Right lobe of liver (tissue), 6 donors: ENCODE data around the gene SLC8A1. TPM values are rescaled to one million over a fixed set of nuclear protein-coding genes. Genes with fewer than 3 reads are reported as not detected.

ENCODE experiments used
- ATAC-seq, 4 donors: fragments of 200-7000 bp; cut with Tn5 transposase; one replicate each; pipeline ENCODE4 v1.9.1; 2020; ENCODE audit warnings: mild to moderate bottlenecking in 4 of 4, moderate library complexity in 4 of 4
- DNase-seq, 3 donors: peaks; one replicate each; pipeline ENCODE4 v3.0.0-alpha.2; 2020
- H3K27ac ChIP-seq, 3 donors: fragments of 200-600 bp; one replicate each; pipeline ENCODE4 v1.8.0; 2022
- H3K27me3 ChIP-seq, 2 donors: fragments of 200-600 bp; one replicate each; pipeline ENCODE4 v1.8.0; 2022
- H3K36me3 ChIP-seq, 4 donors: fragments of 200-600 bp; sonication (generic) in 1 of 4; one replicate each; pipeline versions ENCODE4 v1.5.1 to v1.8.0; 2017 to 2022; ENCODE audit warnings: control low read depth in 1 of 4
- H3K4me1 ChIP-seq, 4 donors: fragments of 200-600 bp; sonication (generic) in 1 of 4; one replicate each; pipeline versions ENCODE4 v1.5.1 to v1.8.0; 2017 to 2022; ENCODE audit warnings: control low read depth in 1 of 4
- H3K4me3 ChIP-seq, 3 donors: fragments of 200-600 bp; one replicate each; pipeline ENCODE4 v1.8.0; 2022
- H3K9me3 ChIP-seq, 4 donors: fragments of 200-600 bp; sonication (generic) in 1 of 4; one replicate each; pipeline versions ENCODE4 v1.5.1 to v1.8.0; 2017 to 2022; ENCODE audit warnings: control low read depth in 1 of 4
- POLR2A ChIP-seq: fragments of 450-650 bp; IDR thresholded peaks from one replicate; pipeline ENCODE4 v1.6.1; 2017; ENCODE audit warnings: antibody characterized with exemption, mild to moderate bottlenecking
- WGBS: methylation state at CpG from one replicate; pipeline ENCODE4 v1.1.6; 2018; ENCODE audit warnings: low coverage, low lambda C conversion rate; ENCODE audit not compliant: insufficient coverage; ENCODE audit errors: missing lambda C conversion rate; 5-methylcytosine and 5-hydroxymethylcytosine counted together
- intact Hi-C, 2 donors: fragments of 100-400 bp; cut with DNase I; formaldehyde crosslinking; loops; one replicate each; pipeline versions ENCODE4 v1.11.2 to v1.14.1; 2022
- total RNA-seq, 6 experiments: library from RNA; depleted of rRNA in 2 of 6; stranded (reverse); fragments of >200 nt in 2 of 6; fragmentation: NEBNext Ultra II Directional in 3 of 6; extraction: Animal tissue kit (Norgen Biotek cat#: 25700) in 3 of 6; gene quantifications; one replicate each; pipeline versions ENCODE4 v1.1.0 to v1.2.4, GENCODE V29; 2016 to 2023
- TF ChIP-seq, protein P1 (sequence below), 4 donors: fragments of 200-600 bp in 3 of 4; fragments of 450-650 bp in 1 of 4; IDR thresholded peaks; one replicate each; pipeline versions ENCODE4 v1.5.1 to v1.8.0; 2016 to 2022; ENCODE audit warnings: antibody characterized with exemption in 4 of 4, mild to moderate bottlenecking in 2 of 4
- donor health status: DM: no; HTN: yes; CAD: no.
- donor health status: DM: no; HTN: no; CAD: no.
- donor health status: DM: no; HTN: no; CAD: no.
- donor health status: DM: no; HTN: yes; CAD: no.
- donor health status: DM: no; HTN: yes; CAD: no.

SLC8A1 gene
- total RNA-seq, 6 experiments from 2014 or later, result 3.3 to 12.1 (median 4.9) TPM

GRCh38 chr2:40406485-40407289 lies 45.2 kb downstream of the SLC8A1 start:
- ATAC-seq (no peak), DNase-seq (no peak)
- Histone ChIP-seq H3K4me1 (no peaks in the 10 kb centered on the region), H3K27ac (no peak overlapping the region), H3K4me3 (no peak overlapping the region), H3K9me3 (no peaks in the 10 kb centered on the region), H3K36me3 (no peaks in the 10 kb centered on the region), H3K27me3 (no peaks in the 10 kb centered on the region)
- WGBS, result 58% methylated on average over 6 of the region's 8 CpGs
- intact Hi-C loops, result no loop called here
- TF ChIP-seq, protein P1, sequence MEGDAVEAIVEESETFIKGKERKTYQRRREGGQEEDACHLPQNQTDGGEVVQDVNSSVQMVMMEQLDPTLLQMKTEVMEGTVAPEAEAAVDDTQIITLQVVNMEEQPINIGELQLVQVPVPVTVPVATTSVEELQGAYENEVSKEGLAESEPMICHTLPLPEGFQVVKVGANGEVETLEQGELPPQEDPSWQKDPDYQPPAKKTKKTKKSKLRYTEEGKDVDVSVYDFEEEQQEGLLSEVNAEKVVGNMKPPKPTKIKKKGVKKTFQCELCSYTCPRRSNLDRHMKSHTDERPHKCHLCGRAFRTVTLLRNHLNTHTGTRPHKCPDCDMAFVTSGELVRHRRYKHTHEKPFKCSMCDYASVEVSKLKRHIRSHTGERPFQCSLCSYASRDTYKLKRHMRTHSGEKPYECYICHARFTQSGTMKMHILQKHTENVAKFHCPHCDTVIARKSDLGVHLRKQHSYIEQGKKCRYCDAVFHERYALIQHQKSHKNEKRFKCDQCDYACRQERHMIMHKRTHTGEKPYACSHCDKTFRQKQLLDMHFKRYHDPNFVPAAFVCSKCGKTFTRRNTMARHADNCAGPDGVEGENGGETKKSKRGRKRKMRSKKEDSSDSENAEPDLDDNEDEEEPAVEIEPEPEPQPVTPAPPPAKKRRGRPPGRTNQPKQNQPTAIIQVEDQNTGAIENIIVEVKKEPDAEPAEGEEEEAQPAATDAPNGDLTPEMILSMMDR (IDR thresholded peaks at IDR 0.05), result no peak
- TF ChIP-seq POLR2A, result no peak

DNA sequence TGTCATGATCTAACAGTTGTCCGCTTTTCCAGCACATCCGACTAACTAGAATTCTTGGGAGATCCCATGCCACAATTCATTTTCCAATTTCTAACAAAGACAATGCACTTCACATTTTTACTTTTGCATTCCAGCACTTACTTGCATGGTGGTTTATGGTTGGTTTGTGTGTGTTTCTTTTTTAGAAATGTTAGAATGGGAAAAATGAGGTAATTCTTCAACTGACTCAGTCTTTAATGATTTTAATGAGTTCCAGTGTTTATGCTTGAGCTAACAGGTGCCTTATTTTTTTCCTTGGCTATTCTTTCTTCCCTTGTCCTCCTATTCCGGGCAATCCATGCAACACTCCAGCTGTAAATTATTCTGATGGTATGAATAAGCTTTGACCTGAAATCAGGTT lies 46.4 kb downstream of the SLC8A1 start:
- no peak overlapping the region for H3K27ac ChIP-seq
- intact Hi-C loops, result no loop called here
- H3K4me1 ChIP-seq, result no peaks in the 10 kb centered on the region
- H3K4me3 ChIP-seq, result no peak overlapping the region
- 73% methylated on average over 3 of the region's 3 CpGs for WGBS
- no peaks in the 10 kb centered on the region for H3K36me3 ChIP-seq
- DNase-seq (no peak), ATAC-seq (no peak)
- no peaks in the 10 kb centered on the region for H3K27me3 ChIP-seq
- no peaks in the 10 kb centered on the region for H3K9me3 ChIP-seq
- no peak for TF ChIP-seq POLR2A
- TF ChIP-seq, protein P1 (IDR thresholded peaks at IDR 0.05), result no peak

GRCh38 chr2:40404517-40404916 lies 47.4 kb downstream of the SLC8A1 start:
- intact Hi-C loops, result no loop called here
- Histone ChIP-seq H3K4me1 (no peaks in the 10 kb centered on the region), H3K36me3 (no peaks in the 10 kb centered on the region), H3K4me3 (no peak overlapping the region), H3K27me3 (no peaks in the 10 kb centered on the region), H3K9me3 (no peaks in the 10 kb centered on the region), H3K27ac (no peak overlapping the region)
- TF ChIP-seq POLR2A, result no peak
- TF ChIP-seq, protein P1 (IDR thresholded peaks at IDR 0.05), result no peak
- DNase-seq, result no peak
- ATAC-seq, result no peak
- WGBS, result 59% methylated on average over 4 of the region's 4 CpGs

DNA sequence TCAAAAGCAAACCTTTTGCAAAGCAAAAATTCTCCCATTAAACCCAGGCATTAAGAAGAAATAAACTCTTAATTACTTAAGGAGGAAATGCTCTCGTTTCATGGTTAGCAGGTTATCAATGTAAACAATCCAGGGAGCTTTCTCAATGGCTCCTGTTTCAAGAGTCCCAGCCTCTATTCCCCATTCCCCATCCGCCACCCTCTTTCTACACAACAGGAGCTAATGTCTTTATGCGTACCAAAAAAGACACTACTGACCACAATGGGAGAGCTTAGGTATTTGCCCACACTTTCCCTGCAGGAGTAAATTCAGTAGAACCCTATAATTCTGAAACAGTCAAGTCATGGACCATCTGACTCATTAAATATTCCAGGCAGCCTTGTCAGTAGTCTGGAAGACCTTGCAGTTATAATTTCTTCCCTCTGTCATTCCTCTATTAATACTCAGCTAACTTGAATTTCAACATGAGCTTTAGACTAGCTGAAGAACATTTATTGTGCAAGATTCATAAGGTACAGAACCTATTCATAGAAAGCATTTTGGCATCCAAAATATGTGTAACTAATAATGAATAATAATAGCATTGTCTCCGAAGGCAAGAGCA lies 48.6 kb downstream of the SLC8A1 start:
- no peak overlapping the region for H3K4me3 ChIP-seq
- no peaks in the 10 kb centered on the region for H3K4me1 ChIP-seq
- TF ChIP-seq POLR2A, result no peak
- TF ChIP-seq, protein P1 (IDR thresholded peaks at IDR 0.05), result no peak
- WGBS, result 50% methylated on average over 4 of the region's 4 CpGs
- no peaks in the 10 kb centered on the region for H3K27me3 ChIP-seq
- no peak overlapping the region for H3K27ac ChIP-seq
- ATAC-seq, result no peak
- H3K36me3 ChIP-seq, result no peaks in the 10 kb centered on the region
- DNase-seq, result no peak
- intact Hi-C loops, result no loop called here
- no peaks in the 10 kb centered on the region for H3K9me3 ChIP-seq
